Activated naive CD4-positive, alpha-beta T cell treated with anti-CD3 and anti-CD28 coated beads, Interleukin-2, amount 10 ng/mL, durations not matched to agents 7 days and 5 days (primary cell): ENCODE results near the gene WDR4.

Experiments used
- CTCF ChIA-PET: fragments of 350-600 bp; sonication (Branson Sonifier 250); formaldehyde crosslinking; loops from one replicate; lab custom pipeline; 2021; ENCODE audit warnings: antibody characterized with exemption; lab: Charles Lee
- DNase-seq: peaks from one replicate; pipeline ENCODE4 v3.0.0-alpha.2; 2020
- H3K27ac Mint-ChIP-seq: one replicate; pipeline ENCODE4 v1.8.0; 2021; ENCODE audit warnings: mild to moderate bottlenecking, moderate library complexity, mixed read lengths
- H3K27me3 Mint-ChIP-seq: one replicate; pipeline ENCODE4 v1.8.0; 2021; ENCODE audit warnings: mild to moderate bottlenecking, mixed read lengths
- H3K36me3 Mint-ChIP-seq: one replicate; pipeline ENCODE4 v1.8.0; 2021; ENCODE audit warnings: mixed read lengths
- H3K4me1 Mint-ChIP-seq: one replicate; pipeline ENCODE4 v1.8.0; 2021; ENCODE audit warnings: mixed read lengths
- H3K4me3 Mint-ChIP-seq: one replicate; pipeline ENCODE4 v1.8.0; 2021; ENCODE audit warnings: mild to moderate bottlenecking, moderate library complexity, mixed read lengths
- H3K9me3 Mint-ChIP-seq: one replicate; pipeline ENCODE4 v1.8.0; 2021; ENCODE audit warnings: mixed read lengths

Gene WDR4

DNA sequence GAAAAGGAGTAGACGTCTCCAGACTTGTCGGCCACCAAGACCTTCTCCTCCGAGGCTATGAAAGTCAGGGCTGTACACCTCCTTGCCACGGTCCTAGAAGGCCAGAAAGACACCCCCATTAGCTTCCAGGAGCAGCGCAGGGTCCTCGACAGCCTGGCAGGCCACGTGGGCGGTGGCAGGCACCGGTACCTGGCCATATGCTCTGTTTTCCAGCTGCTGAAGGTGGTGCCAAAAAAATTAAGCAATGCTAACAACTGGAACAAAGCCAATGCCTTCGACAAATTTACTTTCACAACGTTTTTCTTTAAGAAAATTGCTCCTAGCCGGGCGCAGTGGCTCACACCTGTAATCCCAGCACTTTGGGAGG is 15.9 kb downstream of the WDR4 start:
- peaks cover 30% of the 10 kb centered on the region for H3K36me3 Mint-ChIP-seq
- CTCF ChIA-PET, result interaction anchor here (1.6 kb wide), 1 partner anchor 19 kb away, joined by 3 read pairs; no protein-coding TSS in a partner anchor
- no peaks in the 10 kb centered on the region for H3K27me3 Mint-ChIP-seq
- no peak overlapping the region for H3K4me3 Mint-ChIP-seq
- no peaks in the 10 kb centered on the region for H3K9me3 Mint-ChIP-seq
- no peak overlapping the region for H3K27ac Mint-ChIP-seq
- no peak for DNase-seq
- H3K4me1 Mint-ChIP-seq, result peaks cover 8% of the 10 kb centered on the region

DNA sequence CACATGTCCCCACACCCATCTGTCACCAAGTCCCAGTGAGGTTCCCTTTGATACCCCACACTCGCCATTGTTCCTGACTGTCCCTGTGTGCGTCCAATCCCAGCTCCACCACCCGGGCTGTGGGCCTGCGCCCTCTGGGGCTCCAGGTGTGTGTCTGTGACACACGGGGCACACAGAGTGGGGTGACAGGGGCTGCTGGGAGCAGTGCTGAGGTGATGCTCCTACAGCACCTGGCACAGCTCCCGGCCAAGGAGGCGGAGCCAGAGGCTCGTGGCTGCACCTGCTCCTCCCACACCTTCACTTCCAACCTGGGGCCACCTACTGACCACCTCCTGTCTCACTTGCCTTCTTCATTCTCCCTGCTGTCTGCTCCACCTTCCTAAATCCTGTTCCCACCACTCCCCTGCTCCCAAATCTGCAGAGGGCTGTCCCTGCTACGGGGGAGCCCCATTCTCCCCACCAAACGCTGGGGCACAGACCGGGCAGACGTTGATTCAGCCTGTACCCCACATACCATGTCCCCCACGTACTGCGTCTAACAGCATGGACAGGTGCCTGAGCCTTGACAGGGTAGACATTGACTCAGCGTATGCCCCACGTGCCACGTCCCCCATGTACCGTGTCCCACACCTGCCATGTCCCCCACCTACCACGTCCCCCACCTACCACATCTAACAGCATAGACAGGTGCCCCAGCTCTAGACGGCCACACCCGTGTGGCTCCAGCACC is 16.4 kb downstream of the WDR4 start:
- no peaks in the 10 kb centered on the region for H3K27me3 Mint-ChIP-seq
- CTCF ChIA-PET, result interaction anchor here (1.6 kb wide), 1 partner anchor 19 kb away, joined by 3 read pairs; no protein-coding TSS in a partner anchor
- H3K4me1 Mint-ChIP-seq, result peaks cover 8% of the 10 kb centered on the region
- H3K36me3 Mint-ChIP-seq, result peaks cover 27% of the 10 kb centered on the region
- no peaks in the 10 kb centered on the region for H3K9me3 Mint-ChIP-seq
- no peak overlapping the region for H3K4me3 Mint-ChIP-seq
- peak overlapping the region; percentile 35 for H3K27ac Mint-ChIP-seq
- no peak for DNase-seq

DNA sequence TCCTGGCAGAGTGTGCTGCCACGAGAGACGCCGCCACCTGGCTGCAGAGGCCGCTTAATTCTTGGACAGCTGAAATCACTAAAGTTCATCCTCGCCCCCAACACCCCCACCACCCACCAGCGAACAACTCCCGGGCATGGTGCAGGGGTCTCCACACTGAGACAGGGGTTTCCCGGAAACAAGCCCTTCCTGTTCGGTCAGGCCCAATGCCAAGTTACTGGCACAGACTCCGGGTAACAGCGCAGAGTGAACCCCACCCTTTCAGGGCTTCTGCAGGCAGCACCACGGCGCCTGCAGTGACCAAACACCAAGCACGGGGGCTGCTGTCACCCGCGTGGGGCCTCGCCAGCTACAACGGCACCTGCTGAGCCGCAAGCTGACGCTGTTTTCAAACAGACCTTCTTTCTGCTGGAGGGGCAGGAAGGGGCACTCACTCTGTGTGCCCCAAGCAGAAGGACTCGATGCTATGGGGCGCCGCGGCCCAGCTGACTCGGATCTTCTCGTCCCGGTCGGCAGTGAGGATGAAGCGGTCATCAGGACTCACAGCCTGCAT is 17.4 kb downstream of the WDR4 start:
- Mint-ChIP-seq H3K27ac (no peak overlapping the region), H3K27me3 (no peaks in the 10 kb centered on the region), H3K9me3 (no peaks in the 10 kb centered on the region), H3K36me3 (peaks cover 29% of the 10 kb centered on the region), H3K4me3 (no peak overlapping the region), H3K4me1 (peaks cover 8% of the 10 kb centered on the region)
- no peak for DNase-seq
- CTCF ChIA-PET, result interaction anchor here (1.0 kb wide), 1 partner anchor 722 kb away, joined by 3 read pairs; no protein-coding TSS in a partner anchor

DNA sequence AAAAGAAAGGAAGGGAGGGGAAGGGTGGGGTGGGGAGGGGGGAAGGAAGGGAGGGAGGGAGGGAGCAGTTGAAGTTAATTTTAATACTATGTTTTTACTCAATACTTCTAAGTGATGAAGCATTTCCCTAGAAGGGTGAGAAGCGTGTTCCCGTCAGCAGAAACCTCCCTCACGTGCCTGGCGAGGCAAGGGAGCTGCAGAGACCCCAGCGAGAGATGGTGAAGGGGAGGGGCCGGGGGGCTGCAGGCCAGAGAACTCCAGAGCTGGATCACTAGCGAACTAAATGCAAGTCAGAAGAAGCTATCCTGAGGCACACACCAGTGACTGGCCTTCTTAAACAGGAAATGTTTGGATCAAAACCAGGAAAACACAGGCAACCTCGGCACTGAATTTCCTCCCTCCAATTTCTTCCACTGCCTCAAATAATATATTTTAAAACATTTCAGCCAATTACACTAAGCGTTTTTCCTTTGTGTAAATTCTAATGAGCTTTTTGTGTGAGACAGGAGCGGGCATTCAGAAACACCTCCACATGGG is 18.0 kb downstream of the WDR4 start:
- H3K4me1 Mint-ChIP-seq, result peaks cover 5% of the 10 kb centered on the region
- H3K9me3 Mint-ChIP-seq, result no peaks in the 10 kb centered on the region
- CTCF ChIA-PET, result interaction anchor here (1.0 kb wide), 1 partner anchor 721 kb away, joined by 3 read pairs; no protein-coding TSS in a partner anchor
- no peak for DNase-seq
- H3K27ac Mint-ChIP-seq, result no peak overlapping the region
- no peaks in the 10 kb centered on the region for H3K27me3 Mint-ChIP-seq
- H3K4me3 Mint-ChIP-seq, result no peak overlapping the region
- peaks cover 30% of the 10 kb centered on the region for H3K36me3 Mint-ChIP-seq

DNA sequence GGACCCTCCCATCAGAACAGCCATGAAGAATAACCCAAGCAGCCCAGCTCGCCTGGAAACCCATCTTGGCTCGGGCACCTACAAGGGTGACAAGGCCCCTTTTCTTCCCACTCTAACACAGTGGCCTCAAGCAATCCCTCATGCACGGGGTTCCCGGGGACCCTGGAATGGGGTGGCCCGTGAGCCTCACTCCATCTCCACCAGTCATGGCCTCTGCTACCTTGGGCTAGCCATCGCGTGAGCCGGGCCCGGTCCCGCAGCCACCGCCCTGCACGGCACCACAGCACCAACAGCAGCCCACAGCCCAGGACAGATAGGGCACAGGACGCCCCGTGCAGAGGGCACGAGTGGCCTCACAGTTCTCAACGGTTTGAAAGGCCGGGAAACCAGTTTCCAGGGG is 19.0 kb downstream of the WDR4 start:
- H3K27me3 Mint-ChIP-seq, result no peaks in the 10 kb centered on the region
- H3K4me1 Mint-ChIP-seq, result no peaks in the 10 kb centered on the region
- H3K4me3 Mint-ChIP-seq, result no peak overlapping the region
- peaks cover 37% of the 10 kb centered on the region for H3K36me3 Mint-ChIP-seq
- H3K9me3 Mint-ChIP-seq, result no peaks in the 10 kb centered on the region
- H3K27ac Mint-ChIP-seq, result peak overlapping the region; percentile 58
- CTCF ChIA-PET, result no interaction called here
- DNase-seq, result no peak

DNA sequence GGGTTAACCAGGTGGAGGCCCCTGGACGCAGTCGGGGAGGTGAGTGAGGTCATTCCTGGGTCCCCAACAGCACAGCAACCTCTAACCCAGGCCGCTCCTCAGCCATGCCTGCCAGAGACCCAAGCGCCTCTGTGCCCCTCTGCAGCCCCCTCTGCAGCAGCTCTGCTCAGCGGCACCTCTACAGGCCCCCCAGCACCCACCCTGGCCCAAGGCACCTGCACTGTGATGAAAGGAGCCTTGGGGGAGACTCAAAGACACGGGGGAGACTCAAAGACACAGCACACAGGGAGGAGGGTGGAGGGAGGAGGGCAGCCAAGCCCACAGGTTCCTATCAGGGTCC is 19.5 kb downstream of the WDR4 start:
- peak overlapping the region; percentile 33 for H3K27ac Mint-ChIP-seq
- H3K9me3 Mint-ChIP-seq, result no peaks in the 10 kb centered on the region
- no peak overlapping the region for H3K4me3 Mint-ChIP-seq
- CTCF ChIA-PET, result no interaction called here
- no peaks in the 10 kb centered on the region for H3K4me1 Mint-ChIP-seq
- no peaks in the 10 kb centered on the region for H3K27me3 Mint-ChIP-seq
- DNase-seq, result no peak
- H3K36me3 Mint-ChIP-seq, result peaks cover 37% of the 10 kb centered on the region

DNA sequence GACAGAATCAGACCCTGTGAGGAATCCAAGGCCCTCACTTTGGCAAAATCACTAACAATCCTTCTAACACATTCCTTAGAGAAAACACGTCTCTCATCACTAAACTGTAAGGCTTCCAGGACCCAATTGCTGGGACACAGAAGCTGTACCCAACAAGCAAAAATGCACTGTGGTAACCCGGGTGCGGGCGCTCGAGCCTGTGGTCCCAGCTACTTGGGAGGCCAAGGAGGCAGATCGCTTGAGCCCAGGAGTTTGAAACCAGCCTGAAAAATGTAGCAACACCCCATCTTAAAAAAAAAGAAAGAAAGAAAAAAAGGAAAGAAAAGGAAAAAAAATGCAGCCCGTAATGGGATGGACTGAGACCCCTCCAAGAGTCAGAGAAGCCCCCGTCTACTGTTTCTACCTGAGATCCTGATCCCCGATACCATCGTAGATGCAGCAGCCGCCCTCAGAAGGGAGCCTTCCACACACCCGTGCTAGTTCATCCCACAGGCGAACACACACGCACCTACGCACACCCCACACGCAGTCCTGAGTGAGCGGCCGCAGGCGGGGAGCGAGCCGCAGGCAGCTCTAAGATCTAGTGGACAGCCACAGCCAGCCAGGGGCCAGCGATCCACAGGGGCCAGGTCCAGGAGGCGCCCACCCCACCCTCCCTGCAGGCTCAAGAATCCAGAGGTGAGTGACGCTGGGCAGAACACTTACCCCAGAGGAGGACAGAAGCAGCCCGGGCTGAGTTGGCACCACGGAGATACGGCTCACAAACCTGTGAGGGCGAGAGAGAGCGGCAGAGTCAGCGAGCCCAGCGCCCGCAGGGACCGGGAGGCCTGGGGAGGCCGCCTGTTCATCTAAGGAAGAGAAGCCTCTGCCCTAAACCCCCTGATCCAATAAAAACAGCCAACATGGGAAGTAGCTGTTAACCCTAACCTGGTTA is 20.1 kb downstream of the WDR4 start:
- H3K27ac Mint-ChIP-seq, result no peak overlapping the region
- H3K36me3 Mint-ChIP-seq, result peaks cover 38% of the 10 kb centered on the region
- H3K27me3 Mint-ChIP-seq, result no peaks in the 10 kb centered on the region
- no peak for DNase-seq
- H3K9me3 Mint-ChIP-seq, result no peaks in the 10 kb centered on the region
- CTCF ChIA-PET, result no interaction called here
- no peak overlapping the region for H3K4me3 Mint-ChIP-seq
- no peaks in the 10 kb centered on the region for H3K4me1 Mint-ChIP-seq

DNA sequence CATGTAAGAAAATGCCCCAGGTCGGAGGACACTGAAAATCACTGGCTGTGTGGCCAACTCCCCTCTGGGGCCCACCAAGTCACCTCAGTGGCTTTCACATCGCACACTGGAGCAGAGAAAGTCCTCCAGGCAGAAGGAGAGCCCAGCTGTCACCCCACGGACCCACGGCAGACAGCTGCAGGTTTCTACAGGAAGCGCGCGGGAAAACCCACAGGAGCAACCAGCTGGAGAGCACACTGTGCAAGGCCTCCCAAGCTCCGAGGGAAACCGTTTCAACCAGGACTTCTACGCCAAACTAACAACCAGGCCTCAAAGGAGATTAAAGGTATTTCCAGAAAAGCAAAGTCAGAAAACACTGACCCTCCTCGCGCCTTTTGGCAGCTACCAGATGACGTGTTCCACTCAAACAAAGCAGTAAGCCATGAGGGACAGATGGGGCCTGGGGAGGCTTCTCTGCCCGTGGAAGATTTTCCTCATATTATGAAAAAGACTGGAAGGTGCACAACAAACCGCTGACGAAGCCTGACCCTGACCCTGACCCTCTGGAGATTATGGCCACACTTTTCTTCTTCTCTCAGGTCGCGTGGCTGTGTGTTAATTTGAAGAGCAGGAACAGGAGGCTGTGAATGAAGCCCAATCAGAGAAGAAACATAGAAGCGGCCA is 21.0 kb downstream of the WDR4 start:
- CTCF ChIA-PET, result no interaction called here

DNA sequence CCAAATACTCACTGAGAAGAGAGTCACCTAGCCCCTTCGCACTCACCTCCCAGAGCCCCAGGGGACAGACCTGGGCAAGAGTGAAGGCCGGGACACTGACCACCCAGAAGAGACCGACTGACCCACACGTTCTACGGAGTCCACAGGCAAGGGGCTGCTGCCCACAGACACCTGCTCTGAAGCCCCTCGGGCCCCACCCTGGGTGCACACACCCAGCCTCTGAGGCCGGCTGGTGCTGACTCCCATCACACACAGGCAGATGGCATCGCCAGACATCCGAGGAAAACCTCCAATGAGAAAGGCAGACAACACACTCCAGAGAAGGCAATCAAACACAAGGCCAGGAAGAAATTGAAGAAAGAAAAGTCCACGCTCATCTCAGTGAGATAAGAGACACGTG is 22.1 kb downstream of the WDR4 start:
- peaks cover 29% of the 10 kb centered on the region for H3K36me3 Mint-ChIP-seq
- H3K27me3 Mint-ChIP-seq, result no peaks in the 10 kb centered on the region
- no peak overlapping the region for H3K4me3 Mint-ChIP-seq
- H3K27ac Mint-ChIP-seq, result peak overlapping the region; percentile 69
- no peaks in the 10 kb centered on the region for H3K4me1 Mint-ChIP-seq
- CTCF ChIA-PET, result no interaction called here
- H3K9me3 Mint-ChIP-seq, result no peaks in the 10 kb centered on the region
- DNase-seq, result no peak

More for the DNA sequence above, 21.0 kb downstream of the WDR4 start:
- Mint-ChIP-seq H3K36me3 (peaks cover 36% of the 10 kb centered on the region), H3K4me1 (no peaks in the 10 kb centered on the region), H3K9me3 (no peaks in the 10 kb centered on the region), H3K27ac (no peak overlapping the region), H3K4me3 (no peak overlapping the region), H3K27me3 (no peaks in the 10 kb centered on the region)
- DNase-seq, result no peak

DNA sequence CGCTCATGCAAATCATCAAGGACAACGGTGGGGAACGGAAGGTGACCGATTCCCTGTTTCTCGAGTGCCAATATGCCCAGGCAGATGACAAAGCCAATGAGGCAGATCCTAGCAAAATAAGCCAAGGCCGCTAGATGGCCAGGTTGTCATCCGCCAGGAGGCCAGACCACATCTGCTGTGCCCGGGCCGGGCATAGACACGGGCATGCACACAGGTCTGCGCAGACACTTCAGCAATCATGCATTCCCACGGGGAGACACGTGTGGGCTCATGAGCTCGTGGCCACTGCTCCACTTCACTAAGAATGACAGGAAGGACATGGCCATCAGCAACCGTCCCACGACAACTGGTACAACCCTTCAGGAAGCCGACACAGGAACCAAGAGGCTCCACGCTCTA is 23.4 kb downstream of the WDR4 start:
- no peaks in the 10 kb centered on the region for H3K27me3 Mint-ChIP-seq
- H3K36me3 Mint-ChIP-seq, result peaks cover 32% of the 10 kb centered on the region
- no peak overlapping the region for H3K4me3 Mint-ChIP-seq
- H3K27ac Mint-ChIP-seq, result no peak overlapping the region
- H3K9me3 Mint-ChIP-seq, result no peaks in the 10 kb centered on the region
- CTCF ChIA-PET, result no interaction called here
- DNase-seq, result no peak
- H3K4me1 Mint-ChIP-seq, result no peaks in the 10 kb centered on the region

DNA sequence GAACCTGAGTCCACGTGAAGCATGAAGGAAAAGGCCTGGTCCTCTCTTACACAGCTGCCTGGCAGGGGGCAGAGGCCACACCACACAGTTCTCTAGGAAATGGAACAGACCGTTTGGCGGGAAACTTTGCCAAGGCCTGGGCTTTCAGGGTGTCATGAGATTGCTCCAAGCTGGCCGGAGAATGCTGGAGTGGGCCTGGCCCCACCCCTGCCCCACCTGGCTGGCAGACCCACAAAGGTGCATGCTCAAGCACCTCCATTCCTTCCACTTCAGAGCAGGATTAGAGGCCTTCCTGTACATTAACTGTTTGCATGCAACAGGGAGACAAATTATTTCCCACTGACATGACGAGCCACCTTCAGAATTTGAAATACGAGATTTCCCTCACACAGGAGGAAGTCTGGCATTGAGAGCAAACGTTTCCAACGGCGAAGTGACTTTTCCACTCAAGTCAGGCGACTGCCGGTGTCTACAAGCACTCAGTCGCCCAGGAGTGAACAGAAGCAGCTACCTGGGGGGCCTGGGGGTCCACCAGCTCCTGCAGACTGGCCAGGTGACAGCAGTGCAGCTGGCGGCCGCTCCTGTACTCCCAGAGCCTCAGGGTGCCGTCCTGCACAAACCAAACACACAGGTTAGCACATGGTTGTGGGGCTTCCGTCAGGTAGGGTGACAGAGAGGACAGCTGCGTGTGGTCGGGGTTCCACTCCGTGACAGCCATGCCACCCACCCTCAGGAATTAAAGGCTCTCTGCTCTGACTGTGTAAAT is 24.0 kb downstream of the WDR4 start:
- peaks cover 30% of the 10 kb centered on the region for H3K36me3 Mint-ChIP-seq
- CTCF ChIA-PET, result no interaction called here
- no peaks in the 10 kb centered on the region for H3K9me3 Mint-ChIP-seq
- H3K4me3 Mint-ChIP-seq, result no peak overlapping the region
- H3K4me1 Mint-ChIP-seq, result no peaks in the 10 kb centered on the region
- H3K27me3 Mint-ChIP-seq, result no peaks in the 10 kb centered on the region
- H3K27ac Mint-ChIP-seq, result no peak overlapping the region
- no peak for DNase-seq

DNA sequence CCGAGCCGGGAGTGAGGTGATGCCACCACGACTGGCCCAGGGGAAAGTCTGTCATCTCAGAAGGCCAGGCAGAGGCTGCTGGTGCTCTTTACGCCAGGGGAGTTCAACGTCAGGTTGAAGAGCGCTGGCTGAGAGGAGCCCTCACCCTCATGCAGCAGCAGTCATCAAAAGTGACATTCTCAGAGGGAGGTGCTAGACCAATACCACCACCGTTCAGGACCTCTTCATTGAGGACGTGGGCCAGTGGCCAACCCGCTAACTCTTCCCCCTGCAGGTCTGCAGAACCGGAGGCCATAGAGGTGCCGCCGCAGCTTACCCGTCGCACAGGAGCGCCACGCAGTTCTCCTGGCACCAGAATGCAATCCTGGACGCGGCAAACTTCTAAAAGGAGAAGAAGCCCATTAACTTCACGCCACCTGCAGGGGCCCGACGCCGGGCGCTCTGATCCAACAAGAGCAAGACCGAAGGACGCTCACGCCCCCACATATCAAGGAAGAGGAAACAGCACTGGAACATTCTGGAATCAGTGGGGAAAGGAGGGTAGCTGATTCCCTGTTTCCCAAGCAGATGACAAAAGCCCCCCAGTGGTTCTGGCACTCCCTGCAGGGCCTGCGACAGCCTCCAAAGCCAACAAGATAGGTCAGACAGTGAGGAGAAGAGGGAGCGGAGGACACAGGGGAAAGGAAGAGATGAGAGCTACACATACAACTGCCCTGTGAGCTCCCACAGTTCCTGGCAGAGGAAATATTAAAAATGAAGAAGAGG is 24.9 kb downstream of the WDR4 start:
- H3K9me3 Mint-ChIP-seq, result no peaks in the 10 kb centered on the region
- H3K4me1 Mint-ChIP-seq, result no peaks in the 10 kb centered on the region
- H3K36me3 Mint-ChIP-seq, result peaks cover 36% of the 10 kb centered on the region
- CTCF ChIA-PET, result no interaction called here
- no peak for DNase-seq
- no peak overlapping the region for H3K4me3 Mint-ChIP-seq
- no peak overlapping the region for H3K27ac Mint-ChIP-seq
- no peaks in the 10 kb centered on the region for H3K27me3 Mint-ChIP-seq

DNA sequence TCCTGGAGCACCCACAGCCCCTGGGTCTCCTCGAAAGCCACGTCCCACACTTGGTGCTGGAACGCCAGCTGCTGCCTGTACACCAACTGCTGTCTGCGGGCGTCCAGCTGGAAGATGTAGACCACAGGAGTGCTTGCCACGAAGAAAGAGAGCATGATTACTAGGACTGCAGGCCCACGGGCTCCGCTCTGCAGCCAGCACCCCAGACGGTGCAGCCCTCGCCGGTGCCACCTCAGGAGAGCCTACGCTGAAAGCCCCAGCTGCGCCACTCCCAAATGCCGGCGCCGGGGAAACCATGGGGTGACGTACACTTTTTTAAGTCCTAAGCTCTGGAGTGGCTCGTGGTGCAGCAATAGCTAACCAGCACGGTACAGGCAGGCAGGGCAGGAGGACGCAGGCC is 25.7 kb downstream of the WDR4 start:
- CTCF ChIA-PET, result no interaction called here
- Mint-ChIP-seq H3K27ac (no peak overlapping the region), H3K4me1 (no peaks in the 10 kb centered on the region), H3K4me3 (no peak overlapping the region), H3K36me3 (peaks cover 43% of the 10 kb centered on the region), H3K9me3 (no peaks in the 10 kb centered on the region), H3K27me3 (no peaks in the 10 kb centered on the region)
- no peak for DNase-seq
